OCI-LY7 (cell line): ENCODE results near the gene ZDHHC4. TPM values are rescaled to one million over a fixed set of nuclear protein-coding genes. Genes with fewer than 3 reads are reported as not detected.

Source experiments
- BruUV-seq: library from RNA; stranded (reverse); fragments of 400-500 nt; replicated peaks from 2 replicates; lab custom pipeline; 2021; lab: Mats Ljungman, UMichigan
- CTCF ChIA-PET: fragments of 300-600 bp; sonication (Branson Sonifier 250); formaldehyde crosslinking; loops from one replicate; lab custom pipeline; 2022; ENCODE audit warnings: antibody characterized with exemption; ENCODE audit not compliant: unreplicated experiment; lab: Charles Lee
- POLR2A ChIA-PET: fragments of 300-600 bp; sonication (Branson Sonifier 250); formaldehyde crosslinking; loops from one replicate; lab custom pipeline; 2022; ENCODE audit warnings: antibody characterized with exemption; lab: Charles Lee
- DNase-seq: peaks from one replicate; pipeline ENCODE4 v3.0.0-alpha.2; 2015; ENCODE audit warnings: low spot score
- H2AFZ ChIP-seq: fragments of 200-600 bp; sonication (generic), shearing (Covaris generic); 2 replicates; pipeline ENCODE4 v1.6.1; 2014; ENCODE audit warnings: mild to moderate bottlenecking, antibody characterized with exemption, low read length, moderate library complexity
- H3K27ac ChIP-seq: fragments of 200-600 bp; sonication (generic); 2 replicates; pipeline ENCODE4 v1.5.1; 2014; ENCODE audit warnings: mixed run types, low read depth, mild to moderate bottlenecking, moderate library complexity, low read length, inconsistent platforms; ENCODE audit not compliant: poor library complexity, severe bottlenecking
- H3K36me3 ChIP-seq: fragments of 200-600 bp; sonication (generic); 2 replicates; pipeline ENCODE4 v1.6.1; 2014; ENCODE audit warnings: mild to moderate bottlenecking, antibody characterized with exemption, low read length, moderate library complexity, mixed read lengths; ENCODE audit not compliant: insufficient read depth
- H3K4me1 ChIP-seq: fragments of 200-600 bp; sonication (generic); 2 replicates; pipeline ENCODE4 v1.5.1; 2014; ENCODE audit warnings: mild to moderate bottlenecking, low read length; ENCODE audit not compliant: insufficient read depth, poor library complexity, severe bottlenecking
- H3K4me2 ChIP-seq: fragments of 200-600 bp; sonication (generic); 2 replicates; pipeline ENCODE4 v1.6.1; 2014; ENCODE audit warnings: mild to moderate bottlenecking, low read length
- H3K4me3 ChIP-seq: fragments of 200-600 bp; sonication (generic); 2 replicates; pipeline ENCODE4 v1.5.1; 2014; ENCODE audit warnings: mild to moderate bottlenecking, low read depth, low read length; ENCODE audit not compliant: poor library complexity, severe bottlenecking
- H3K79me2 ChIP-seq: fragments of 200-600 bp; sonication (generic); 2 replicates; pipeline ENCODE4 v1.6.1; 2016; ENCODE audit warnings: low read depth, mild to moderate bottlenecking, low read length, moderate library complexity, mixed read lengths; ENCODE audit not compliant: insufficient read depth
- H3K9me2 ChIP-seq: fragments of 200-600 bp; sonication (generic); 2 replicates; pipeline ENCODE4 v1.6.1; 2016; ENCODE audit warnings: mild to moderate bottlenecking, low read length, mixed read lengths; ENCODE audit not compliant: insufficient read depth
- H3K9me3 ChIP-seq: fragments of 200-600 bp; sonication (generic); 2 replicates; pipeline ENCODE4 v1.6.1; 2014; ENCODE audit warnings: mild to moderate bottlenecking, mixed run types, low read length, mixed read lengths
- H4K20me1 ChIP-seq: fragments of 200-600 bp; sonication (generic); 2 replicates; pipeline ENCODE4 v1.6.1; 2014; ENCODE audit warnings: mild to moderate bottlenecking, antibody characterized with exemption, low read length, moderate library complexity, mixed read lengths; ENCODE audit not compliant: insufficient read depth
- EZH2phosphoT487 ChIP-seq: fragments of 200-600 bp; sonication (generic); IDR thresholded peaks from 2 replicates; pipeline ENCODE4 v1.6.1; 2018; ENCODE audit warnings: low read depth, borderline replicate concordance, mild to moderate bottlenecking, mixed run types, antibody characterized with exemption, low read length, moderate library complexity, mixed read lengths
- intact Hi-C: fragments of 100-400 bp; cut with micrococcal nuclease; formaldehyde crosslinking; loops from one replicate; pipeline ENCODE4 v1.10.0; 2022; ENCODE audit not compliant: unreplicated experiment
- total RNA-seq, 2 experiments: library from RNA; depleted of rRNA in 1 of 2; stranded (reverse); fragments of >200 nt in 1 of 2; shearing (Covaris generic) in 1 of 2; gene quantifications; 2 replicates each; pipeline ENCODE4 v1.2.3, GENCODE V29; 2014 to 2022
- TF ChIP-seq, protein P1 (sequence below): fragments of 200-600 bp; sonication (generic); conservative IDR thresholded peaks from 2 replicates; pipeline ENCODE4 v1.5.1; 2014; ENCODE audit warnings: mild to moderate bottlenecking, antibody characterized with exemption, low read length, moderate library complexity, mixed read lengths

Gene ZDHHC4
- total RNA-seq, 2 experiments from 2014 or later: 76.4 to 92.7 TPM

- H3K4me2 ChIP-seq: no peak overlapping the region
- DNase-seq: no peak
- no peaks in the 10 kb centered on the region for H3K9me2 ChIP-seq
- no peaks in the 10 kb centered on the region for H4K20me1 ChIP-seq
- POLR2A ChIA-PET: interaction anchor here (0.8 kb wide), 1 partner anchor 101 kb away, joined by 3 read pairs; no protein-coding TSS in a partner anchor
- H3K79me2 ChIP-seq: no peaks in the 10 kb centered on the region
- H3K27ac ChIP-seq: no peak overlapping the region
- no peak overlapping the region for H2AFZ ChIP-seq
- intact Hi-C loops: no loop called here
- H3K4me1 ChIP-seq: no peaks in the 10 kb centered on the region
- peaks cover 9% of the 10 kb centered on the region; the same call in 1 of the 2 replicates for H3K36me3 ChIP-seq
- no peak overlapping the region for H3K4me3 ChIP-seq
- TF ChIP-seq, protein P1, sequence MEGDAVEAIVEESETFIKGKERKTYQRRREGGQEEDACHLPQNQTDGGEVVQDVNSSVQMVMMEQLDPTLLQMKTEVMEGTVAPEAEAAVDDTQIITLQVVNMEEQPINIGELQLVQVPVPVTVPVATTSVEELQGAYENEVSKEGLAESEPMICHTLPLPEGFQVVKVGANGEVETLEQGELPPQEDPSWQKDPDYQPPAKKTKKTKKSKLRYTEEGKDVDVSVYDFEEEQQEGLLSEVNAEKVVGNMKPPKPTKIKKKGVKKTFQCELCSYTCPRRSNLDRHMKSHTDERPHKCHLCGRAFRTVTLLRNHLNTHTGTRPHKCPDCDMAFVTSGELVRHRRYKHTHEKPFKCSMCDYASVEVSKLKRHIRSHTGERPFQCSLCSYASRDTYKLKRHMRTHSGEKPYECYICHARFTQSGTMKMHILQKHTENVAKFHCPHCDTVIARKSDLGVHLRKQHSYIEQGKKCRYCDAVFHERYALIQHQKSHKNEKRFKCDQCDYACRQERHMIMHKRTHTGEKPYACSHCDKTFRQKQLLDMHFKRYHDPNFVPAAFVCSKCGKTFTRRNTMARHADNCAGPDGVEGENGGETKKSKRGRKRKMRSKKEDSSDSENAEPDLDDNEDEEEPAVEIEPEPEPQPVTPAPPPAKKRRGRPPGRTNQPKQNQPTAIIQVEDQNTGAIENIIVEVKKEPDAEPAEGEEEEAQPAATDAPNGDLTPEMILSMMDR: no peak
- no peak for TF ChIP-seq EZH2phosphoT487
- CTCF ChIA-PET: no interaction called here
- no peaks in the 10 kb centered on the region for H3K9me3 ChIP-seq
- BruUV-seq: no TSS peak
Measured at GRCh38 chr7:6612819-6613218, 35.6 kb downstream of the ZDHHC4 start.

GRCh38 chr7:6613706-6614105 lies 36.5 kb downstream of the ZDHHC4 start:
- ChIA-PET CTCF (no interaction called here), POLR2A (no interaction called here)
- Histone ChIP-seq H3K79me2 (no peaks in the 10 kb centered on the region), H2AFZ (no peak overlapping the region), H3K4me3 (no peak overlapping the region), H3K4me1 (no peaks in the 10 kb centered on the region), H3K9me2 (no peaks in the 10 kb centered on the region), H4K20me1 (no peaks in the 10 kb centered on the region), H3K27ac (no peak overlapping the region), H3K36me3 (0 out of 2 replicates have a peak, but pooled peaks cover 5% of the 10 kb centered on the region), H3K9me3 (no peaks in the 10 kb centered on the region), H3K4me2 (no peak overlapping the region)
- no peak for DNase-seq
- no peak for TF ChIP-seq EZH2phosphoT487
- TF ChIP-seq, protein P1: no peak
- intact Hi-C loops: no loop called here
- no TSS peak for BruUV-seq

DNA sequence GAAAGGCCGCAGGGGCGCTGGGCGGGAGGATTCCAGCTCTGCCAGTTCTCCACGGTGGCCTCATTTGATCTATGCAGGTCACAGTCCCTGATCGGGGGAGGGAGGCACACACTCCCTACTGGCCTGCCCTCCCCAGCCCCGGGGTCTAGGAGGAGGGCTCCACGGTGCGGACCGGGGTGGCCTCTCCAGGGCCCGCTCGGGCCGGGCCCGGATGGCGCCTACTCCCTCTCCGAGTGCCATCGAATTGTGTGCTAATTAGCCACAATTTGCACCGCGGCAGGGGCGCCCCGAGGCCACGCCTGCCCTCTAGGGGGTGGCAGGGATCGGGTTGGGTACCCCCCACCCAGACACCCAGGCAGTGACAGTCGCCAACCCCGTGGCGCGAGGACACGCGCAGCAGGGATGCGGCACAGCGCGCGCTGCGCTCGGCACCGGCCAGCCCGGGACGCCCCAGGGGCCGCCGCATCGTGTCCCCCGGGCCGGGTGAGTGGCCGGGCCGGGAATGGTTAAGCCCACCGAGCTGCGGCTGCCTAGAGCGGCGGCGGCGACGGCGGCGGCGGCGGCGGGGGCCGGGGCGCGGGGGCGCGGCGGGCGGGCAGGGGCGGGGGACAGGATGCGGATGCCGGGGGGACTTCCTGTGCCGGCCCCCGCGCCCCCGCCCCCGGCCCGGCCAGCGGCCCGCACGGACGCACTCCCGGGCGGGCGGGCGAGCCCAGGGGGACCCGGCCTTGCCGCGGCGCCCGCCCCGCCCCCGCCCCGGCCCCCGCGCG lies 37.9 kb downstream of the ZDHHC4 start, which contains the start of gene ZNF853:
TSS of gene ZNF853 (plus strand) at position 658 of the 770 bp plus-strand sequence. CDS start 565 bp downstream, outside the sequence.
- Histone ChIP-seq H3K79me2 (no peaks in the 10 kb centered on the region), H3K36me3 (no peaks in the 10 kb centered on the region), H2AFZ (no peak within 1 kb of the TSS), H3K9me2 (no peaks in the 10 kb centered on the region), H3K4me3 (no peak within 1 kb of the TSS), H3K9me3 (no peaks in the 10 kb centered on the region), H3K4me2 (no peak within 1 kb of the TSS), H3K4me1 (peaks cover 7% of the 10 kb centered on the region), H3K27ac (no peak within 1 kb of the TSS), H4K20me1 (no peaks in the 10 kb centered on the region)
- POLR2A ChIA-PET: no interaction called here
- BruUV-seq: no TSS peak
- intact Hi-C loops: no loop called here
- DNase-seq: no peak
- no peak for TF ChIP-seq EZH2phosphoT487
- TF ChIP-seq, protein P1: no peak
- CTCF ChIA-PET: no interaction called here
